ENCODE measurements around the gene INSC. TPM values are rescaled to one million over a fixed set of nuclear protein-coding genes. Genes with fewer than 3 reads are reported as not detected.

INSC gene
- total and polyA plus RNA-seq, 2 of the 4 experiments (the other 2 are of a cell fraction): 0.53 to 1.4 TPM

DNA sequence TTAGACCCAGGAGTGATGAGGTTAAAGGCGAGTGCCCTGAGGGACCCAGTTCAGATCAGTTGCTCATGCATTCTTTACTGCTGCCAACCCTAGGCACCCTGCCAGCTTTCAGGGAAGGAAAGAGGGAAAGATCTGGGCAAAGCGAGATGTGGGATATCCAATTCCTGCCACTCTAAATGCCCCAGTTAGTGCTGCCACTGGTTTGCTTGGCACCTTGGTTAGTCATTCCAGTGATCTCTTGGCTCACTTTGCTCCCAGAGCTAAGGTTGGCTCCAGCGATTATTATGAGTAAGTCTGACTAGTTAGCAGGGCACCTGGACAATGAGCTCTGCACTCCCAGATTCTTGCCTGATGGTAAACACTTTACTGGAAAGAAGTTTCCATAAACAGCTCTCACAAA lies 85.0 kb downstream of the INSC start:
- no peak overlapping the region for H4K8ac ChIP-seq (ENCODE audit: low read depth in 2 of 2, low read length in 2 of 2)
- H2BK20ac ChIP-seq (ENCODE audit: low read depth, low read length): no peak overlapping the region
- peak overlapping the region; percentile 20; the same call in 1 of the 2 replicates for H3K4ac ChIP-seq (ENCODE audit: low read depth, low read length)
- no peak overlapping the region for H3K18ac ChIP-seq (ENCODE audit: low read depth, low read length)
- CTCF ChIA-PET: interaction anchor here (0.7 to 1.2 kb wide), 2 partner anchors 14 to 30 kb away, joined by 3 read pairs; no protein-coding TSS in a partner anchor
- no peak overlapping the region for H3K23ac ChIP-seq (ENCODE audit: low read depth, low read length)
- H4K91ac ChIP-seq (ENCODE audit: insufficient read depth, low read depth, low read length): no peak overlapping the region
- ATAC-seq (ENCODE audit: low read depth) (peak; percentile 12; the same call in 1 of the 2 replicates), DNase-seq (peak; percentile 71)
- no peaks in the 10 kb centered on the region for H3K9me3 ChIP-seq (ENCODE audit: control insufficient read depth, insufficient read depth, low read length)
- no peak overlapping the region for H4K5ac ChIP-seq (ENCODE audit: low read depth, low read length)
- H2AK5ac ChIP-seq (ENCODE audit: low read depth, low read length): peak overlapping the region; percentile 20; the same call in 1 of the 2 replicates
- no peak overlapping the region for H3K27ac ChIP-seq (ENCODE audit: insufficient read depth, low read length)
- dilution Hi-C loops (cut with HindIII; ENCODE audit: low sequenced_read_pairs, unreplicated experiment): no loop called here
- no peak overlapping the region for H3K4me2 ChIP-seq (ENCODE audit: low read depth, low read length)
- POLR2A ChIA-PET (ENCODE audit: unreplicated experiment): interaction anchor here (0.7 to 0.9 kb wide), 2 partner anchors 54 to 76 kb away, joined by 4 to 10 read pairs; no protein-coding TSS in a partner anchor
- no peaks in the 10 kb centered on the region for H4K20me1 ChIP-seq (ENCODE audit: insufficient read depth, low read length)
- H3K27me3 ChIP-seq (ENCODE audit: control insufficient read depth, insufficient read depth, low read length): no peaks in the 10 kb centered on the region
- TF ChIP-seq MXI1 (IDR thresholded peaks at IDR 0.05; ENCODE audit: borderline replicate concordance, low read depth, low read length) (no peak), NFE2L2 (IDR thresholded peaks at IDR 0.05; ENCODE audit: low read depth, low read length) (no peak), MAZ (IDR thresholded peaks at IDR 0.05; ENCODE audit: borderline replicate concordance, low read depth, low read length) (no peak)
- TF ChIP-seq, protein P1, sequence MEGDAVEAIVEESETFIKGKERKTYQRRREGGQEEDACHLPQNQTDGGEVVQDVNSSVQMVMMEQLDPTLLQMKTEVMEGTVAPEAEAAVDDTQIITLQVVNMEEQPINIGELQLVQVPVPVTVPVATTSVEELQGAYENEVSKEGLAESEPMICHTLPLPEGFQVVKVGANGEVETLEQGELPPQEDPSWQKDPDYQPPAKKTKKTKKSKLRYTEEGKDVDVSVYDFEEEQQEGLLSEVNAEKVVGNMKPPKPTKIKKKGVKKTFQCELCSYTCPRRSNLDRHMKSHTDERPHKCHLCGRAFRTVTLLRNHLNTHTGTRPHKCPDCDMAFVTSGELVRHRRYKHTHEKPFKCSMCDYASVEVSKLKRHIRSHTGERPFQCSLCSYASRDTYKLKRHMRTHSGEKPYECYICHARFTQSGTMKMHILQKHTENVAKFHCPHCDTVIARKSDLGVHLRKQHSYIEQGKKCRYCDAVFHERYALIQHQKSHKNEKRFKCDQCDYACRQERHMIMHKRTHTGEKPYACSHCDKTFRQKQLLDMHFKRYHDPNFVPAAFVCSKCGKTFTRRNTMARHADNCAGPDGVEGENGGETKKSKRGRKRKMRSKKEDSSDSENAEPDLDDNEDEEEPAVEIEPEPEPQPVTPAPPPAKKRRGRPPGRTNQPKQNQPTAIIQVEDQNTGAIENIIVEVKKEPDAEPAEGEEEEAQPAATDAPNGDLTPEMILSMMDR (conservative IDR thresholded peaks at IDR 0.05; ENCODE audit: low read depth, low read length): no peak
- no peak overlapping the region for H3K56ac ChIP-seq (ENCODE audit: extremely low read depth, insufficient read depth, low read length)
- H2AK9ac ChIP-seq (replicated peaks; ENCODE audit: low read depth, low read length, poor library complexity): no peak overlapping the region
- no peaks in the 10 kb centered on the region for H3K36me3 ChIP-seq (ENCODE audit: control insufficient read depth, insufficient read depth, low read length)
- H2BK120ac ChIP-seq (ENCODE audit: low read depth, low read length): no peak overlapping the region
- H2BK5ac ChIP-seq (ENCODE audit: low read depth, low read length, poor library complexity, severe bottlenecking): no peak overlapping the region
- no CpG with 5 or more reads among the region's 3 CpGs for WGBS, 2 experiments (ENCODE audit: extremely low coverage in 2 of 2, insufficient read length in 1 of 2)
- in situ Hi-C loops (cut with MboI; ENCODE audit: low sequenced_read_pairs): loop anchor here (5.0 kb wide), 1 partner anchor 92 kb away; no protein-coding TSS in a partner anchor
- intact Hi-C loops (cut with micrococcal nuclease): loop anchor here (5.0 to 10.0 kb wide), 3 partner anchors 37 to 675 kb away; partner anchors contain the start of gene PSMA1
- no peak overlapping the region for H2AFZ ChIP-seq (replicated peaks; ENCODE audit: low read length, poor library complexity)
- H3K9me1 ChIP-seq (ENCODE audit: insufficient read depth, low read length): peaks cover 29% of the 10 kb centered on the region
- peaks cover 24% of the 10 kb centered on the region for H3K4me1 ChIP-seq (ENCODE audit: control insufficient read depth, insufficient read depth, low read length)
- no peak overlapping the region for H2BK15ac ChIP-seq (ENCODE audit: low read depth, low read length)
- H3K79me1 ChIP-seq (ENCODE audit: low read depth in 1 of 2, low read length in 2 of 2): no peaks in the 10 kb centered on the region
- H3K4me3 ChIP-seq (ENCODE audit: insufficient read depth, low read depth, low read length): no peak overlapping the region
- no peak overlapping the region for H3K9ac ChIP-seq (ENCODE audit: low read depth, low read length)
- H3K14ac ChIP-seq (replicated peaks; ENCODE audit: low read depth, low read length): no peak overlapping the region
- BruUV-seq (replicated peaks): no TSS peak
